G401 (cell line): ENCODE data around the gene SP100. TPM values are rescaled to one million over a fixed set of nuclear protein-coding genes. Genes with fewer than 3 reads are reported as not detected.
"Not testable (repeated sequence)": the region's sequence is repeated elsewhere in the genome, so short reads cannot be mapped to it uniquely, and the experiment has no call there.

ENCODE experiments used
- DNase-seq: peaks from one replicate; pipeline ENCODE4 v3.0.0-alpha.2; 2015; ENCODE audit warnings: low spot score
- in situ Hi-C: cut with HindIII; loops from 2 replicates; pipeline ENCODE4 v1.10.0; 2016; ENCODE audit warnings: low sequenced_read_pairs, mixed read lengths
- total RNA-seq: library from RNA; depleted of rRNA; stranded (reverse); fragments of >200 nt; shearing (Covaris generic); gene quantifications from 2 replicates; pipeline ENCODE4 v1.2.3, GENCODE V29; 2014; rRNA removed

SP100 gene
- total RNA-seq = 1.2 TPM in 1 of 2 replicates, not detected in the other

DNA sequence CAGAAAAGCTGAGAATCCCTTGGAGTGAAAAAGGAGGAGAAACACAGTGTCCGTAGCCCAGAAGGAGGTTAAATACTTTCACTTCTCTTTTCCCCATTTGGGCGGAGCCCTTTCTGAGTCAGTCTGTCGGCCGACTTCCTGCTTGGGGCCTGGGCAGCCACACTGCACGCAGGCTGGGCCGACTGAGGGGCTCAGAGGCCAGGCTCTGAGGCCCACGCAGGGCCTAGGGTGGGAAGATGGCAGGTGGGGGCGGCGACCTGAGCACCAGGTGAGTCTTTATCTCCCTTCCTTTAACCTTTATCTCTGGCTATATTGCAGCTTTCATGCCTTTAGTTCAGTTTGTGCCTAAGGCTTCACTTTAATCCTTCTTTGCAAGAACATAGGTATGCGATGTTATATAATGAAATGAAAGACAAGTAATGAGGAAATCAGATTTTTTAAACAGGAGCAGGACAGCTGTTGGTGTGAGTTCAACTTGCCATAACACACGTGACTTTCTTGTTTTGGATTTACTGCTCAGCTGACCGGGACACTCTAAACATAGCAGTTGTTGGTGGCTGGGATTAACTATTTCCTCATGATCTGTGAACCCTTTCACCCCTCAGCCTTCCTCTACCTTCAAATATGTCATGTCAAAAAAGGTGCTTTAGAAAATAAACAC, at the start of gene SP100:
Gene SP100, plus strand, starts transcription at position 141 of the 661 bp plus-strand sequence. Its CDS starts 96 bp downstream, at position 237.
- no peak for DNase-seq
- in situ Hi-C loops = no loop called here

DNA sequence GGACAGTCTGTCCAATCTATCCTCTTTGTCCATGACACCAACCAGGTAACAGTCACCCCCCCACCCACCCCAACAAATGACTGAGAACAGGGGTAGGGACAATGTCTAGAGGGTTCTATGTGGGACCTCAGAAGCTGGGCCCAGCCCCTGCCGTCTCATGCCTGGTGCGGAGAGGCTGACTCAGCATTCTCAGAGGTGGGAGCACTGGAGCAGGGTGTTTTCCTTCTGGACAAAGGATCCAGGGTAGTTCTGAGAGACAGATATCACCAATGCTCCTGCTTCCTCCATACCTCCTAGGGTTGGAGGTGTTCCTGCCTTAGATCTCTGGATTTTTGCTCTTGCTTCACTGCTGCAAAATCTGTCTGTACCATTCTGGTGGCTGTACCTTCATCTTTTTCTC, 33.9 kb upstream of the SP100 start:
- in situ Hi-C loops = no loop called here
- no peak for DNase-seq

DNA sequence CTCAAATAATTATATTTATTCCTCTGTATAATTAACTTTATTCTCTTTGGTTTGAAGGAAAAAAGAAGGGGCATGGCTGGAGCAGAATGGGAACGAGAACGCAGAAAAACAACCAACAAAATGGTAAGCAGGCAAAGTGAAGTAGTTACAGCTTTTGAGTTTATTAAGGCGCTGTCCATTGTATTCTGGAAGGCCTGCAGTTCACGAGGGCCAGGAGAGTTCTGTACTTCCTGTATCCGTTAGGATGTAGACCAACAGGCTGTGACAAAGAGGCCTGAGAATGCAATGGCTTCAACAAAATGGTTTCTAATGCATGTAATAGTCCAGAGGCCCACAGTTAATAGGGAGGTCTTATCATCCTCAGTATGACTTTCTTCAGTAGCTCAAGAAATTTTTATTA, 32.5 kb upstream of the SP100 start:
- no peak for DNase-seq
- in situ Hi-C loops = no loop called here

DNA sequence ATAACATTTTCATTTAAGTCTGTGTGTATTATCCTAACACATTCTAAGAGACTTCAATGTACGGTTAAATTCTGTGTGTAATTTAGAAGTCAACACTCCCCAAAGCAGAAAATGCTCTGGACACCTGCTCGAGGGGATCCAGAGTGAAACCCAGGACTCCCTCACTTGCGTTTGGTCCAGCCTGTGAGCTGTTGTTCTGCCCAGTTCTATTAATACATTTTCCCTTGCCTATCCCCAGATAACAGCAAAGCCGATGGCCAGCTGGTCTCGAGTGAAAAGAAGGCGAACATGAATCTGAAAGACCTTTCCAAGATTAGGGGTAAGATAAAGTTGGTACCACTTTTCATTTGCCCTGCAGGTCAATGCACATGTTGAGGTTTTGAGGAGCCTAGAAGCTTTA, 31.0 kb upstream of the SP100 start:
- in situ Hi-C loops = no loop called here
- DNase-seq = no peak

DNA sequence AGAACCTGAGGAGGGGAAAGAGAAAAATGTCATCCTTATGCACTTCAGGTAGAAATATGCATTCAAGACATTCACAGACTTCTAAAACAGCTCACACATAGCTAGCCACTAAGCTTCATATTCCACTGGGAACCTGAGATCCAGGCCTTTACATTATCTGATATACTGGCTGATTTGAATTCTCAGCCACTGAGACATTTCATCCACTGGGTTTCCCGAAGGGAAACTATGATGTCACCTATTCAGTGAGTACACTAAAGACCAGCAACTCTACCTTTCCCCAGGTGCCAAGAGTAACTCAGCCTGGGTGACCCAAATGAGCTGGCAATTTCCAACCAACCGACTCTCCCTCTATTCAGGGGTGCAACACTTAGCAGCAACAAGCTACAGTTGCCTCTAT, 21.7 kb upstream of the SP100 start:
- DNase-seq = no peak
- in situ Hi-C loops = no loop called here

DNA sequence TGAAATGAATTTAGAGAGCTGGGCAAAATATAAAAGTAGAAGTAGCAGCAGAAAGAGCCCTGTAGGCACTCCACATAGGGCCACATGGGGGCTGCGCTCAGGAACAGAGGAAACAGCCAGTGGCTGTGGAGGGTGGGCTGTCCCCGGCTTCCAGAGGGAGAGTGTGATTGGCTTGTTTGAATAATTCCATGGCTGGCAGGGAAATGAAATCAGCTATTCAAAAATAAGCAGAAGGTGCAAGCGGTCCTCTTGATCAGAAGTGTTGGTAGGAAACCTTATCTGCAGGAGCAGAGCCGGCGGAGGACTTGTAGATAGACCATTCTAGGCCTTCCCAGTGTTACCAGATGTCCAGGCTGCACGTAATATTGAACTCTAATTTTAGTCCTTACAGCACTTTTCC, 17.3 kb upstream of the SP100 start:
- DNase-seq, in situ Hi-C loops: not testable (repeated sequence)

DNA sequence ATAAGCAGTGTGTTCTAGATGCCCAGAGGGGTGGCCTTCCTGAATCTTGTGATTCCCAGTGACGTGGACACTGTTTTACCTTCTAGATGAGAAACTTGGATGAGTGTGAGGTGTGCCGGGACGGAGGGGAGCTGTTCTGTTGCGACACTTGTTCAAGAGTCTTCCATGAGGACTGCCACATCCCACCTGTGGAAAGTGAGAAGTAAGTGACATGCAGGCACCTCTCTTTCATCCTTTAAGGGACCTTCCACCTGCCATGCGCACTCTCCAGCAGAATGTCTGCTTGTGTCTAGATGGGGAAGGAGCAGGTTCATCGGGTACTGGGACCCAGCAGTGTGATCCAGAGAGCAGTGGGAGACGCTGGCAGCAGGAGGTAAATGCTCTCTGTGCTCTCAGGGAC, 16.0 kb upstream of the SP100 start:
- in situ Hi-C loops = no loop called here
- DNase-seq = no peak

DNA sequence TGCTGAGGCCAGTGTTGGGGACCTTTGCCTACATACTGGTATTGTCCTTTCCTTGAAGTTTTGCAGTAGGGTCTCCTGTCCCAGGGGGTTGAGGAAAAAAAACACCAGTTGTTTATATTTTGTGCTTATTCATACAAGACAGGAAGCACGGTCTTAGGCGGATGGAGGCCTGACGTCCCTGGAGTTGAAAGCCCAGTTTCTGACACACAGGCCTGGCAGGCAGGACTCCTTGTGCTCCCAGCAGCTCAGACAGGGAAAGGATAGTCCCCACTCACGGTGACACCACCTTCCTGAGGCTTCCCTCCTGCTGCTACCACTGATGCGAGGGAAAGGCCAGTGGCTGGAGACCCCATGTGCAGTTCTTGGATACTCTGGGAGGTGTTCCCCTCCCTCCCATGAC, 15.5 kb upstream of the SP100 start:
- in situ Hi-C loops = no loop called here
- DNase-seq = no peak

DNA sequence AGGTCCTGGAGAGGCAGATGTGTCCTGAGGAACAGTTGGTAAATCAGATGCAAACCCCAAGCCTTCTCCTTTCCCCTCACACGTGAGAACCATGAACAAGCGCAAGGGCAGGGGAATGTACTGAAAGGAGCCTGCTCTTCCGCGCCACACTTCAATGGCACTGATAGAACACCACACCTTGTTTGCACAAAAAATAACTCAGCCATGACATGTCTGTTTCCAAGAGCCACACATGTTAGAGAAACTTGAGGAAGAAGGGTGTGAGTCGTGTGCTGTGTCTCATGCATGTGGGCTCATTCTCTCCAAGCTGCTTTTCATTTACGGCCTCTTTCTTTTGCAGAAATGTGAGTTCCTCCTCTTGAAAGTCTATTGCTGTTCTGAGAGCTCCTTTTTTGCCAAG, 15.0 kb upstream of the SP100 start:
- DNase-seq, in situ Hi-C loops: not testable (repeated sequence)

DNA sequence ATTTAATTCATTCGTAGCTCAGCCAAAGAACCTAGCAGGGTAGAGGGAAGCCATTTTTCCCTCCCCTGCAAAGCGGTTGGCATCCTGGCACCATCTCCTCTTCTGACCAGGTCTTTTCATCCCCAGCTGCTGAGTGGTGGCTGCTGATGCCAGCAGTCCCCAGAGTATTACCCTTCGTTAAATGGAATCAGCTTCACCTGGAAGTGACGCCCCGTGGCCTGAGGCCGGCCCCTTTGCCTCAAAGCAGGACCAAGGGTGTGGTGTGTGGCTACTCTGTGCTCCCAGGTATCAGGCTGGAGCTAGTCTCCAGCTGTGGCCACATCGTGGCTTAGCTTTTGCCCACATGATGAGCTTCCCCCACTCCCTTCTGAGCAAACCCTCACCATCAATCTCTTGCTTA, 12.3 kb upstream of the SP100 start:
- in situ Hi-C loops = no loop called here
- no peak for DNase-seq

DNA sequence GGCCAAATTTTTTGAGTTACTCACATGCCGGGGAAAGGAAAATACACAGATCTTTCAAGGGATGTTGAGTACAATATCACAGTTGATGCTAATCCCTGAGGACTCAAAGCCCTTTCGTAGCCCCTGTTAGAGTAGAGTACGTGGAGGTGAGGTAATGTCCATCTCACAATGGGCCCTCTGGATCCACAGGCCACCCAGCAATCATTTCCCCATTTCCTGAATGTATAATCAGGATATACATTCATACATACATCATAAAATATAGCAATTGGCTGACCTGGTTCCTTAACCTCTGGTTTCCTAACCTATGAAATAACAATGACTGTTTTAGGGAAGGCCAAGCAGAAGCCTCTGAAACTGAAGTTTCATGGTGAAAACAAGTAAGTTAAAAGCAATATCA, 10.2 kb upstream of the SP100 start:
- no peak for DNase-seq
- in situ Hi-C loops = no loop called here

DNA sequence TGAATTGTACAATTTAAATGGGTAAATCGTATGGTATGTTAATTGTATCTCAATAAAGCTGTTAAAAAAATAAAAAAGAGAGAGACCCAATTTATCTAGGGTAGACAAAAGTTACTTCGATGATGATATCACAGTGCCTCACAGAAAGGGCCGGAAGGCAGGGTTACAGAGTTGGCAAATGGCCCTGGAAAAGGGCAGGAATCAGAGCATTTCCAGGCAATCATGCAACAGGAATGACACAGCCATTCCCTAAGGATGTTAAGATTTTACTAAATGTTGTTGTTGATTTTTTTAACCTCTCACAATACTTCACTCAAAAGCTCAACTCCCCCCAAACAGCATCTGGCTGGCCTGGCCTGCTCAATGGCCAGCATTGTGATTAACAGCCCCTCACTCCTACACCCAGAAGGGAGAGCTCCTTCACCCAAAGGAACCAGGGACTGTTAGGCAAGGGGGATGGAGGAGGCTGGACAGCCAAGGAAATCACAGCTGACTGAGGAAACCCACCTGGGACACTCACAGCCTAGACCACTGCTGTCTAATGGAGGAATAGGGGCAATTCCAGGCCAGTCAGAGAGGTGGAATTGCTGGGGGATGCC, 7.7 kb upstream of the SP100 start:
- no peak for DNase-seq
- in situ Hi-C loops = no loop called here

DNA sequence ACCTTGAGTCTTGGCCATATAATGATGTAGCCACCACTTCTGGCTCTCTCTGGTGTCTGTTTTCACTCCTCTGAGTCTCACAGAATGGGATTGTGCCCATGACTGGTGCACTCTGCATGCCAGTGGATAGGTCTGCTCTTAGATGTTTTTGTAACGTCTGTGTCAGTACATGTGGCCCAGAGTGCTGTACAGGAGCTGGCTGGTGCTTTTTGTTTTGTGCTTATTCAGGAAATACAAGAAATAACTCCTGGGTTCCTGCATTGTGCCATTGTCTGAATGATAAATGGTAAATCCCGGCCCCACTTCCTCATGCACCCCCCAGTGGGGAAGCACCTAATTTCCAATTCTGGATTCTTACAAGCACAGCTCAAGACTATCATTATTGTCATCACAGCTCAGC, 6.7 kb upstream of the SP100 start:
- in situ Hi-C loops, DNase-seq: not testable (repeated sequence)

DNA sequence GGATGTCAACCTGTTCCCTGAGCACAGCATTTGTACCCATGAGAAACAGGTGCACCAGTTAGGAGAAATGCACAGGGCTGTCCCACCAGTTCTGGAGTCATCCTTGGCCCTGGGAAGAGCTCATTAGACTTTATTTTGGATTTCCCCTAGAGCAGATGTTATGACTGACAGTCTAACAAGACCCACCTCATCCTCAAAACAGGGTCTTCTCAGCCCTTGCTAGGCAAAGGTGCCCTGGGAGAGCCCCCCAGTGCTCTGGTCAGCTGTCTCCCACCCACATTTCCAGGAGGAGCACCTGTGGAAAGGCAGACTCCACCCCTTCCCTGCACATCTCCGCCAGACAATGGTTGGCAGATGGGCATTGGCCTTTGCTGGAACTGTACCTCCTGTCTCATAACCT, 5.7 kb upstream of the SP100 start:
- DNase-seq = no peak
- in situ Hi-C loops = no loop called here

DNA sequence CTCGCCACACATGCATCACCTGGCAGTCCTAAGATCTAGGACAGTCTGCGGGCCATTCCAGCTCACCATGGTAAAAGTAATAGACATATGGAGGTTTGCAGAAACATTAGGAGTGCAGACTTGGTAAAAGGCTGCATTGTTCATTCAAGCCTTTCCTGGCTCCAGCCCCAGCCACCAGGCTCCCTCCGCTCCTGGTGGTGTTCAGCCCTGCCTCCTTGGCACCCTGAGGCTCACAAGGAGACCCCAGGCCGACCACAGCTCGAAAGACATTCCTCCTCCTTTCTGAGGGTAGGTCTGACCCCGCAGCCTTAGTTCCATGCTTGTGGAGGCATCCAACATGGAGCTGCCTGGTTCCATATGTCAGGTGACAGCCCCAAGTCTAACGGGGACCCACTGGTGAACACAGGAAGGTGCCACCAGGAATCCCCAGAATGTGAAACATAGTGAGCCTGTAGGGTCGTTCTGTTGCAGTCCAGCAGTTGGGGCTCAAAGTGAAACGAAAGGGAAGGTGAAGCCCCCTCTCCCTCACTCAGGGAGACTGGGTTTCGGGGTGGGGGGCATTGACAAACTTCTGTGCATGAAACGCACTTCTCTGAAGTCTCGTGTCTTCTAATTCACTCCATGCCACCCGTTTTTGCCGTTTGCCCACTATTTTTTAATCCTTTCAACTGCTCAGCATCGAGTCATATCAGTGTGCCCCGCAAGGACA, 5.0 kb upstream of the SP100 start:
- no peak for DNase-seq
- in situ Hi-C loops = no loop called here

DNA sequence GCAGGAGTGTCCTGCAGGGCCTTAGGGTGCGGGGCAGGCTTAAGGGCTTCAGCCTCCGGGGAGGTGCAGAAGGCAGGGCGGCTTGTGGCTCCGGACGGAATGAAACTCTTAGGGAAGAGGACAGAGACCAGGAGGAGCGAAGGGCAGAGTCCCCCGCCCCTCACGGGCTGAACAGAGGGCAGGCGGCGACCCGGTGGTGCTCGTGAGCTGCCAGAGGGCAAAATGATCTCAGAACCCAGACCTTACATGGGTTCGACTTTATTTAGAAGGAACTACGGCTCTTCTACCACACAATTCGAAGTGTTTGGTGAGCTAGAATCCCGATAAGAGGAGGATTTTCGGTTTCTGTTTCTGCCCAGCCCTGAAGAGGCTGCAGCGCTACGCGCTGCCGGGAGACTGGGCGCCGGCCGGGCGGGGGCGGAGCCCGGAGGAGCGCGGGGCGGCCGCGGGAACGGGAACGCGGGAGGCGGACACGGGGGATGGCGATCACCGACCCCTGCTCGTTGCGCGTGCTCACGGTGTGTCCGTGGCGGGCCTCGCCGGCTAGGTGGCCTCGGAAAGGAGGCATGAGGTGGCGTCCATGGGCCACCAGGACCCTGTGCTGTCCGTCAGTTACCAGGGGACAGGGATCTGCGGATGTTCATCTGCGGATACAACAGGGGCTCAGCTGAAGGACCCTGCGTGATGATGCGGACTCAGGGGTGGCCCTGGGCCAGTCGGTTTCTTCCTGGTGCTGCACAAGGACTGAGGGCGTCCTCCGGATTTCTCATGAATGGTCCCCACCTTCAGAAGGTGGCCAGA, 4.2 kb upstream of the SP100 start:
- DNase-seq = peak; percentile 22
- in situ Hi-C loops = no loop called here

DNA sequence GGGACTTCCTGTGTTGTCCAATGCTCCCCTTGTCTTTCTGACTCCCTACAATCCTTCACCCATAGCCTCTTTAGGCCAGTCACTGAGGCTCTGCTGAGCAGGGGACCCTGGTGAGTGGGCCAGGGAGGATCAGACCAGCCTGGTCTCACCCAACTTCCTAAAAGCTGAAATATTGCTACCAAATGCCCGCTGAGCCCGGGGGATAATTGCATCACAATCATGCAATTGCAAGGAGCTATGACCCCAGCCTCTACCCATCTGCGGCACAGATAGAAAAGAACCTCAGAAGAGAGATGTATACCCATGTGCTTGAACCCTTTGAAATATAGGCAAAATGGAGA, 3.7 kb upstream of the SP100 start:
- in situ Hi-C loops = no loop called here
- DNase-seq = no peak

DNA sequence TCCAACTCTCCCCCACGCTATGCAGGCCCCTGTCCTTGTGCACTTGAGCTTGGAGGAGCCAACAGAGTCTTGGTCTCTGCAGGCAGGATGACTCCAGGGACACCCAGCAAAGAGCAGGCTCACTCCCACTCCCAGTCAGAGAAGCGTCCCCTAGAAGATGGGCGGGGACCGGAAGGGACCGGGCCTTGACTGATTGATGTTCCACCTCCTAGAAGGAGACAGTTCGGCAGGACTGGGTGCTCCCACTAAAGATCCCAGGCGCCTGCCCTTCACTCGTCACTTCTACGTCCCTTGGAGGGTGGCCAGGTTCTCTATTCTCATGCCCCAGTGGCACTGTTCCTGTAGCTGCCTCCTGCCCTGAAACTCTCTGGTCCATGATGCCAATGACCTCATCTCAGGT, 3.2 kb upstream of the SP100 start:
- no peak for DNase-seq
- in situ Hi-C loops = no loop called here

DNA sequence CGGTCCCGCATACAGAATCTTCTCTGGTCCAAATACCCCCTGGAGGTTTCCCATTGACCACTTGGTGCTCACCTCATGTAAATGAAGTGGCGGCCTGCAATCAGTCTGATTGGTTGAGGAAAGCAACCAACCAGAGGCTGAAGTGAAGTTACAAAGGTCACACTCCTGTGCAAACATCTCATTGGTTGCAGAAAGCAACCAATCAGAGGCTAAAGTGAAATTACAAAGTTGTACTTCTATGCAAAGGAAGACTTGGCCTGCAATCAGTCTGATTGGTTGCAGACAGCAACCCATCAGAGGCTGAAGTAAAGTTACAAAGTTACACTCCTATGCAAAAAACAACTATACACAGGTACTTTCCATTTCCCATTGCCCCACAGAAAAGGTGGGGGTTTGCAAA, 2.5 kb upstream of the SP100 start:
- DNase-seq = no peak
- in situ Hi-C loops = no loop called here

DNA sequence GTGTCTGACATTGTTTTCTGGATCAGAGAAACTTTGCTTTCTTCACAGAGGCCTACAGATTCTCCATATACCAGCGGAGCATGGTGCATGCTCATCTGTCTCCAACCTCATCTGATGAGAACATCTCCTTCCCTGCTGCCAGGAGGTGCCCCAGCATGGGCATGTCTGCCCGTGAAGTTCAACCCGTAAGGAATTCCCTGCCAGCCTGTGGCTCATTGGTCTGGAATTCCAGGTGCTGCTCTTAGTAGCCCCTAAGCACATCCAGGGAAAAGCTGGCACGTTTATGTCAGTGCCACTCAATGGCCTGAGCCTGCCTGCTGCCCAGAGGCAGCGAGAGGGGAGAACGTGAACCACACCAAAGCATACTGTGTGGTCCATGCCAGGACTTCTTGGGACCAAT, 1.7 kb upstream of the SP100 start:
- no peak for DNase-seq
- in situ Hi-C loops = no loop called here
